GM10266 (cell line): ENCODE results near the gene BIRC7.

Experiments used
- DNase-seq: peaks from one replicate; pipeline ENCODE4 v3.0.0; 2012; ENCODE audit errors: extremely low spot score
- TF ChIP-seq, protein P1 (sequence below): IDR thresholded peaks from 2 replicates; pipeline ENCODE4 v1.5.1; 2012; ENCODE audit warnings: mild to moderate bottlenecking, low read depth; ENCODE audit not compliant: control insufficient read depth, insufficient read depth; ENCODE audit errors: missing control alignments

Gene BIRC7

DNA sequence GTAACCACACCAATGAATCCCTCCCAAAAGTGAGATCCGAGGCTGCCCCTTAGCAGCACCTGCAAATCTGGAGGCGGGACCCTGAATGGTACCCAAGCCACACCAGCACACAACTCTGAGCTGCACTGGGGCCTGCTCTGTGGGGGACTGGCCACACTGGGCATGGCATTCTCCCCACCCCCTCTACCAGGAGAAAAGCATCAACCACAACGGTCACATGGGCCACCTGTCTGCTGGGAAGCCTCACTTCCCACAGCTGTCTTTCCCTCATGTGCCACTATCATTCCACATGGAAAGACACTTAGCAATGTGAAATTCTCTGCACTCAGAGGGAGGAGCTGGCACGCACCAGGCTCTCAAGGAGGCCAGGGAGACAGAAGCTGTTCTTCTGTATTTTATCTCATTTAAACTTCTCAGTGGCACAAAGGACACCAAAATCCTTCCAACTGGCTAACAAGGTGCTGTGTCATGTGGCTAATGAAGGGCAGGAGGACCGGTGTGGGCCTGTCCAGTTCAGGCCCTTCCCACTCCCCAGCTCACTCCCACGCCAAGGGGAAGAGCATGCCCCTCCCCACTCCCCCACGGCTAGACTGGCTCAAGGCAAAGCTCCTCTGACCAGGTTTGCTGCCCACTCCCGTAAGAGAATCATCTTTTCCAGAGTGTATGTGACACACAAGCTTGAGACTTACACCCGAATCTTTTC lies 38.8 kb upstream of the BIRC7 start:
- no peak for DNase-seq
- TF ChIP-seq, protein P1, sequence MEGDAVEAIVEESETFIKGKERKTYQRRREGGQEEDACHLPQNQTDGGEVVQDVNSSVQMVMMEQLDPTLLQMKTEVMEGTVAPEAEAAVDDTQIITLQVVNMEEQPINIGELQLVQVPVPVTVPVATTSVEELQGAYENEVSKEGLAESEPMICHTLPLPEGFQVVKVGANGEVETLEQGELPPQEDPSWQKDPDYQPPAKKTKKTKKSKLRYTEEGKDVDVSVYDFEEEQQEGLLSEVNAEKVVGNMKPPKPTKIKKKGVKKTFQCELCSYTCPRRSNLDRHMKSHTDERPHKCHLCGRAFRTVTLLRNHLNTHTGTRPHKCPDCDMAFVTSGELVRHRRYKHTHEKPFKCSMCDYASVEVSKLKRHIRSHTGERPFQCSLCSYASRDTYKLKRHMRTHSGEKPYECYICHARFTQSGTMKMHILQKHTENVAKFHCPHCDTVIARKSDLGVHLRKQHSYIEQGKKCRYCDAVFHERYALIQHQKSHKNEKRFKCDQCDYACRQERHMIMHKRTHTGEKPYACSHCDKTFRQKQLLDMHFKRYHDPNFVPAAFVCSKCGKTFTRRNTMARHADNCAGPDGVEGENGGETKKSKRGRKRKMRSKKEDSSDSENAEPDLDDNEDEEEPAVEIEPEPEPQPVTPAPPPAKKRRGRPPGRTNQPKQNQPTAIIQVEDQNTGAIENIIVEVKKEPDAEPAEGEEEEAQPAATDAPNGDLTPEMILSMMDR: no peak

DNA sequence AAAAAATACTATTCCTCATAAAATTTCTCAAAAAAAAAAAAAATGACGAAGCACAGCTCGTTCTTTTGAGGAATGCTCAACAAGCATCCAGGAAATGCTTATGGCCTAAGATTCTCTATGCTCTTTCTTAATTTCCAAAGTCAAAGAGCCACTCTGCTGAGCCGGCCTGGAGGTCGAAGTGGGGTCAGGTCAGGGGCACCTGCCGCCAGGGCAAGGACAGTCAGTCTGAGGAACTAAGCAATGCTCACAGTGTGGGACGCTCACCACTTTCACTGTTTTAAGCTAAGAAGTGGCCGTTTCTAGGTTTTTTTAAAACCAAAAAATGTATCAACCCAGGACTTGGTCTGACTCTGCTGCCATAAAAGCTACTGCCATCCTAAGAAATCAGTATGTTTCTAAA lies 37.1 kb upstream of the BIRC7 start:
- no peak for DNase-seq
- TF ChIP-seq, protein P1: no peak

DNA sequence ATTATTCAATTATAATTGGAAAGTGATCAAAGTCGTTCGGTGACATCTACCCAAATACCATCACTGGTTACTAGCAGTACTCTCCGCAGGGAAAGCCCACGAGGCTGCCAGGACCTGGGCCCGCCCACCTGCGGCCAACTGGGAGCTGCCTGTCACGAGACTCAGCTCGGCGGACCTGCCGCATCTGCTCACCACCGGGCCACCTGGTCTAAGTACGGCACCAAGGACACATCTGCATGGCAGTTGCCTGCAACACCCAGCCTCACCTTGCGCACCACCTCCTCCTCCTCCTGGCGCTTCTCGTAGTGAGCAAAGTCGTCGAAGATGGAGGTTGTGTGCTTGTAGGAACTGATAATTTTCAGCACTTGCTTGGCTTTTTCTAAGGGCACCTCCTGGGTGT lies 33.7 kb upstream of the BIRC7 start:
- DNase-seq: no peak
- TF ChIP-seq, protein P1: no peak

DNA sequence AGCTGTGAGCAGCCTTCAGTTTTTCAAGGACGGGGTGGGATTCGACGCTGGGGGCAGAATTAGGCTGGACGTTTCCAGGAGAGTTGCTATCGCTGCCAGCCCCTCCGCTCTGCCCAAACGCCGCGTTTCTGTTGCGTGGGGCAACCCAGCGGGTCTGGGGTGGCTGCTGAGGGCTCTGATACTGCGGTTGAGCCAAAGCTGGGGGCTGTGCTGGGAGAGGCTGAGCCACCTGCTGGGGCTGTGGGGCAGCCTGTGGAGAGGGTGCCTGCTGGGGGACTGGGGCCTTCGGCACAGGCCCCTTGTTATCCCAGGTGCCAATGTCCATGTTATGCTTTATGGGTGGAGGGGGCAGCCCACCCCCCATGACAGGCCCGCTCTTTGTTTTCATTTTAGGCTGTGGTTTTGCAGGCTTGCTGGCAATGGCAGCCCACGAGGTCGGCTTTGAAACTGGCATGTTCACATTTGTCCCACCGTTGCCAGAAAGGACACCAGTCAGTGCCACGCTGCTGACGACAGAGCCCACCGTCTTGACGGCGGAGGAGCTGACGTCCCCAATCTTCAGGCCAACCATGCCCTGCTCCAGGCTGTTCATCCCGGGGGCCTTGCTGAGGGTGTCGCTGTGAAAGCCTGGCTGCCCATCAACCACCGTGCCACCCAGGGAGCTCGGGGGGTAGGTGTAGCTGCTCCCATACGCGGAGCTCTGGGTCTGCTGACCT lies 32.7 kb upstream of the BIRC7 start:
- no peak for DNase-seq
- TF ChIP-seq, protein P1: no peak

DNA sequence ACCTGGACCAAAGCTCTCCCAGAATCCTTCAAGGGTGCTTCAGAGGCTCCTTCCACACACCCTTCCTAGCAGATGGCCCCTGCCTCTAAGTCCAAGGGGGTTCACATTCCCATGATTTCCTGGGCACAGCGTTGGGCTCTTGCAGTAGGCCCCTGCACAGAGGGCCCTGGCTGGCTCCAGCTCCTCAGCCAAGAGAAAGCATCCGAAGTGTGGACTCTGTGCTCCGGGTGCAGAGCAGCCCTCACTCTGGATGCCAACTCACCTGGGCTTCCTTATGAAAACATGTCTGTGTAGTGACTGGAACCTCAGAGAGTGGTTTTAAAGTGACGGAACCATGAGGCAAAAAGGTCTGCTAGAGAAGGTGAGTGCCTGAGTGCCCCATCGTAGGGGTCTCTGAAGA lies 31.3 kb upstream of the BIRC7 start:
- TF ChIP-seq, protein P1: no peak
- DNase-seq: no peak

DNA sequence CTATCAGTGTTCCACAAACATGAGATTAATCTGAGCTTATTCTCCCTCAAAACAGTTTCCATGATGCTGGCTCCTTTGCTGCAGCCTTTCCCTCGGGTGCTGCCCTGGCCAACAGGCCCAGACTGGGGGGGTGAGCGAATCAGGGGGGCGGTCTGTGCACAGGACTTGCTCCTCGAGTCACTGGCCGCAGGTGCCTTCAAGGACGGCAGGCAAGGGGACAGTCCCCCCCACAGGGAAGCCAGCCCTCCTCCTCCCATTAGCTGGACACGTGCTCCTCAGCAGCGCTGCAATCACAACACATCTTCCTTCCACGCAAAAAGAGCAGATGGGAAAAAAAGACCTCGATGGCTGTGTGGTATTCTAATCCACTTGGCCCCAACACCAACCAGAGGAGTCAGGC lies 29.8 kb upstream of the BIRC7 start:
- no peak for DNase-seq
- TF ChIP-seq, protein P1: no peak

DNA sequence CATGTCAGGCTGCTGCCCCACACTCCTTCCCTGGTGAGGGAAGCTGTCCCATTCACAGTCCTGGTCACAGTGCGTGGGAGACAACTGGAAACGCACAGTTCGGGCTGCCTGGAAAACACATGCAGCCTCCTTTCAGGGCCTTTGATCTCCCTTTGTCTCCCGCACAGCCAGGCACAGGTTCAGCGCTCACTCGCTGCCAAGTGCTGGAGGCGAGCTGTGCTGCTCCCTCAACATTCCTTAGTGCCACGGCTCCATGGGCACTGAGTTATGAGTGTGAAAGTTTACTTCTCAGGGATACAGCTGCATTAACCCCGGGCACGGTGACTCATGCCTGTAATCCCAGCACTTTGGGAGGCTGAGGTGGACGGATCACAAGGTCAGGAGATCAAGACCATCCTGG lies 28.8 kb upstream of the BIRC7 start:
- DNase-seq: no peak
- TF ChIP-seq, protein P1: no peak
